PC-3 (cell line): ENCODE results near the gene CALHM6. TPM values are rescaled to one million over a fixed set of nuclear protein-coding genes. Genes with fewer than 3 reads are reported as not detected.

Experiments used
- ATAC-seq: fragments of 200-7000 bp; cut with Tn5 transposase; 2 replicates; pipeline ENCODE4 v1.9.1; 2020; ENCODE audit warnings: mild to moderate bottlenecking, moderate library complexity
- BruUV-seq: library from RNA; stranded (reverse); fragments of 400-500 nt; replicated peaks from 2 replicates; lab custom pipeline; 2021; lab: Mats Ljungman, UMichigan
- CTCF ChIA-PET: fragments of 300-600 bp; sonication (Branson Sonifier 250); formaldehyde crosslinking; loops from one replicate; lab custom pipeline; 2022; ENCODE audit warnings: antibody characterized with exemption; lab: Charles Lee
- POLR2A ChIA-PET: fragments of 300-600 bp; sonication (Branson Sonifier 250); formaldehyde crosslinking; loops from one replicate; lab custom pipeline; 2022; ENCODE audit warnings: antibody characterized with exemption; ENCODE audit not compliant: unreplicated experiment; lab: Charles Lee
- DNase-seq: peaks from one replicate; pipeline ENCODE4 v3.0.0-alpha.2; 2015
- H2AFZ ChIP-seq: fragments of 300-600 bp; sonication (generic); 2 replicates; pipeline ENCODE4 v1.6.0; 2016; ENCODE audit warnings: antibody characterized with exemption, low read length
- H3F3A ChIP-seq: fragments of 300-600 bp; sonication (generic); one replicate; pipeline ENCODE4 v1.6.0; 2017; ENCODE audit warnings: antibody characterized with exemption, low read length, control low read depth, mild to moderate bottlenecking; ENCODE audit not compliant: unreplicated experiment
- H3K27ac ChIP-seq: fragments of 300-600 bp; sonication (generic); 2 replicates; pipeline ENCODE4 v1.5.1; 2016; ENCODE audit warnings: mild to moderate bottlenecking, low read length
- H3K27me3 ChIP-seq: fragments of 300-600 bp; sonication (generic); 2 replicates; pipeline ENCODE4 v1.6.1; 2016; ENCODE audit warnings: low read length, mixed read lengths
- H3K36me3 ChIP-seq: fragments of 300-600 bp; sonication (generic); 2 replicates; pipeline ENCODE4 v1.6.1; 2016; ENCODE audit warnings: low read depth, mixed run types, low read length, mixed read lengths
- H3K4me1 ChIP-seq: fragments of 300-600 bp; sonication (generic); 2 replicates; pipeline ENCODE4 v1.5.1; 2016; ENCODE audit warnings: low read length; ENCODE audit not compliant: insufficient read depth
- H3K4me2 ChIP-seq: fragments of 300-600 bp; sonication (generic); 2 replicates; pipeline ENCODE4 v1.6.0; 2016; ENCODE audit warnings: low read length
- H3K4me3 ChIP-seq: fragments of 300-600 bp; sonication (generic); 2 replicates; pipeline ENCODE4 v1.5.1; 2016; ENCODE audit warnings: mild to moderate bottlenecking, low read length, mixed read lengths
- H3K79me2 ChIP-seq: fragments of 300-600 bp; sonication (generic); 2 replicates; pipeline ENCODE4 v1.6.1; 2017; ENCODE audit warnings: low read length, mixed read lengths
- H3K9ac ChIP-seq: fragments of 300-600 bp; sonication (generic); 2 replicates; pipeline ENCODE4 v1.6.0; 2016; ENCODE audit warnings: mild to moderate bottlenecking, low read length
- H3K9me2 ChIP-seq: fragments of 300-600 bp; sonication (generic); replicated peaks from 2 replicates; pipeline ENCODE4 v1.6.1; 2016; ENCODE audit warnings: mixed run types, low read length, mixed read lengths
- H3K9me3 ChIP-seq: fragments of 300-600 bp; sonication (generic); 2 replicates; pipeline ENCODE4 v1.6.1; 2016; ENCODE audit warnings: low read length, mixed read lengths
- H4K20me1 ChIP-seq: fragments of 300-600 bp; sonication (generic); 2 replicates; pipeline ENCODE4 v1.6.1; 2016; ENCODE audit warnings: low read length, mixed read lengths
- EZH2 ChIP-seq: fragments of 300-600 bp; sonication (generic); IDR thresholded peaks from one replicate; pipeline ENCODE4 v1.6.1; 2017; ENCODE audit warnings: antibody characterized with exemption, mild to moderate bottlenecking, low read length; ENCODE audit not compliant: unreplicated experiment
- EZH2phosphoT487 ChIP-seq: fragments of 300-600 bp; sonication (generic); IDR thresholded peaks from 2 replicates; pipeline ENCODE4 v1.6.1; 2018; ENCODE audit warnings: mild to moderate bottlenecking, antibody characterized with exemption, low read length, borderline replicate concordance
- intact Hi-C: fragments of 100-400 bp; cut with micrococcal nuclease; formaldehyde crosslinking; loops from 2 replicates; pipeline ENCODE4 v1.9.0; 2023
- total RNA-seq: library from RNA; depleted of rRNA; stranded (reverse); fragments of >200 nt; gene quantifications from 2 replicates; pipeline ENCODE4 v1.2.3, GENCODE V29; 2014
- TF ChIP-seq, protein P1 (sequence below): fragments of 300-600 bp; sonication (generic); conservative IDR thresholded peaks from 2 replicates; pipeline ENCODE4 v1.5.1; 2017; ENCODE audit warnings: antibody characterized with exemption, low read depth, mild to moderate bottlenecking, low read length

The CALHM6 gene
- total RNA-seq, 1 experiment from 2014 or later = not detected

DNA sequence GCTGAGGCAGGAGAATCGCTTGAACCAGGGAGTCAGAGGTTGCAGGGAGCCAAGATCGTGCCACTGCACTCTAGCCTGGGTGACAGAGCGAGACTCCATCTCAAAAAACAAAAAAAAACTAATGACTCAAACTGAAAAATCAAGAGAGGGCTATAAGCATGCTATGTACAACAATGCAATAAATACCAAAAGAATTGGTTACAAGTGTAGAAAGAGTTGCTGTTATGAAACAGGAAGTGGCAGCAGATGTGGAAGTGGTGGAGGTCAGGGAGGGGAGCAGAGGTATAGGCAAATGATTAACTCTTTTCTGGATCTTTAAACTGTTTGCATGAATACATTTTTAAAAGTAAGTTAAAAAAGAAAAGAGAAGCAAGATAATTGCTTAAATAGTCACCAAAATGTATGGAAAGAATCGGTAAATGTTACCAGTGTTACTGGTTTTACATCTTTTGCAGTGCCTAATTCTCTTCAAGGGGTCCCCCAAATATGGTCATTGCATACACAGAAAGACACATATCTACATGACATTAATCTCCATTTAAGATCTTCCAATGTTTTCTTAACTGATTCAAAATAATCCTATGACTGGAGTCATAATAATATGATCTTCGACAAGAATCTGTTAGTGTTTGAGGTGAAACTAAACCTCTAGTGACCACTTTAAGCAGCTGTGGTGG is 15.0 kb downstream of the CALHM6 start:
- no peaks in the 10 kb centered on the region for H3K9me3 ChIP-seq
- H3K4me1 ChIP-seq = no peaks in the 10 kb centered on the region
- no peaks in the 10 kb centered on the region for H4K20me1 ChIP-seq
- H3K9me2 ChIP-seq = no peaks in the 10 kb centered on the region
- TF ChIP-seq EZH2 = no peak
- TF ChIP-seq, protein P1, sequence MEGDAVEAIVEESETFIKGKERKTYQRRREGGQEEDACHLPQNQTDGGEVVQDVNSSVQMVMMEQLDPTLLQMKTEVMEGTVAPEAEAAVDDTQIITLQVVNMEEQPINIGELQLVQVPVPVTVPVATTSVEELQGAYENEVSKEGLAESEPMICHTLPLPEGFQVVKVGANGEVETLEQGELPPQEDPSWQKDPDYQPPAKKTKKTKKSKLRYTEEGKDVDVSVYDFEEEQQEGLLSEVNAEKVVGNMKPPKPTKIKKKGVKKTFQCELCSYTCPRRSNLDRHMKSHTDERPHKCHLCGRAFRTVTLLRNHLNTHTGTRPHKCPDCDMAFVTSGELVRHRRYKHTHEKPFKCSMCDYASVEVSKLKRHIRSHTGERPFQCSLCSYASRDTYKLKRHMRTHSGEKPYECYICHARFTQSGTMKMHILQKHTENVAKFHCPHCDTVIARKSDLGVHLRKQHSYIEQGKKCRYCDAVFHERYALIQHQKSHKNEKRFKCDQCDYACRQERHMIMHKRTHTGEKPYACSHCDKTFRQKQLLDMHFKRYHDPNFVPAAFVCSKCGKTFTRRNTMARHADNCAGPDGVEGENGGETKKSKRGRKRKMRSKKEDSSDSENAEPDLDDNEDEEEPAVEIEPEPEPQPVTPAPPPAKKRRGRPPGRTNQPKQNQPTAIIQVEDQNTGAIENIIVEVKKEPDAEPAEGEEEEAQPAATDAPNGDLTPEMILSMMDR = no peak
- TF ChIP-seq EZH2phosphoT487 = no peak
- no peak overlapping the region for H2AFZ ChIP-seq
- CTCF ChIA-PET = no interaction called here
- BruUV-seq = no TSS peak
- no peak overlapping the region for H3K4me2 ChIP-seq
- H3K36me3 ChIP-seq = no peaks in the 10 kb centered on the region
- POLR2A ChIA-PET = no interaction called here
- intact Hi-C loops = no loop called here
- H3K4me3 ChIP-seq = no peak overlapping the region
- no peaks in the 10 kb centered on the region for H3K79me2 ChIP-seq
- DNase-seq (no peak), ATAC-seq (no peak)
- no peaks in the 10 kb centered on the region for H3F3A ChIP-seq
- no peaks in the 10 kb centered on the region for H3K27me3 ChIP-seq
- no peak overlapping the region for H3K27ac ChIP-seq
- H3K9ac ChIP-seq = no peak overlapping the region

DNA sequence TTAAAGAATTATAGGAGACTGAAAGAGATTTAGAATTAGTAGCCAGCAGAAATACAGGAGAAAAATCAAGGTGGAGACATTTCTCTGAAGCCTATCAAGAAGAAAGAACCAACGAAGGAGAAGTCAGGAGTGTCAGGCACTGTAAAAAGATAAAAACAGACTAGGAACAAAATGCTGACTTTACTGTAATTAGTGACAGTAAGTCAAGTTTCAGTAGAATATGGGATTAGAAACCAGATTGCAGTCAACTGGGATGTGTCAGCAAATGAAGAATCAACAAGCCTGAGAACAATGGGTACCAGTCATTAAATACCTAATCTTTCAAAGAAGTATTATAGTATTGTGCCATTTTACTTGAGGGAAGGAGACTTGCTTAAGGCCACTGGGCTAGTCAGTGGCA is 21.6 kb downstream of the CALHM6 start:
- no peaks in the 10 kb centered on the region for H3K27me3 ChIP-seq
- no peak for ATAC-seq
- H3K4me2 ChIP-seq = no peak overlapping the region
- CTCF ChIA-PET = no interaction called here
- DNase-seq = no peak
- POLR2A ChIA-PET = no interaction called here
- no peaks in the 10 kb centered on the region for H3K79me2 ChIP-seq
- no TSS peak for BruUV-seq
- no peaks in the 10 kb centered on the region for H4K20me1 ChIP-seq
- no peak overlapping the region for H3K4me3 ChIP-seq
- H3K36me3 ChIP-seq = no peaks in the 10 kb centered on the region
- no peak overlapping the region for H3K9ac ChIP-seq
- no peak overlapping the region for H2AFZ ChIP-seq
- TF ChIP-seq, protein P1 = no peak
- TF ChIP-seq EZH2phosphoT487 = no peak
- TF ChIP-seq EZH2 = no peak
- intact Hi-C loops = no loop called here
- H3K4me1 ChIP-seq = no peaks in the 10 kb centered on the region
- H3F3A ChIP-seq = no peaks in the 10 kb centered on the region
- H3K9me2 ChIP-seq = no peaks in the 10 kb centered on the region
- H3K9me3 ChIP-seq = no peaks in the 10 kb centered on the region
- H3K27ac ChIP-seq = no peak overlapping the region

DNA sequence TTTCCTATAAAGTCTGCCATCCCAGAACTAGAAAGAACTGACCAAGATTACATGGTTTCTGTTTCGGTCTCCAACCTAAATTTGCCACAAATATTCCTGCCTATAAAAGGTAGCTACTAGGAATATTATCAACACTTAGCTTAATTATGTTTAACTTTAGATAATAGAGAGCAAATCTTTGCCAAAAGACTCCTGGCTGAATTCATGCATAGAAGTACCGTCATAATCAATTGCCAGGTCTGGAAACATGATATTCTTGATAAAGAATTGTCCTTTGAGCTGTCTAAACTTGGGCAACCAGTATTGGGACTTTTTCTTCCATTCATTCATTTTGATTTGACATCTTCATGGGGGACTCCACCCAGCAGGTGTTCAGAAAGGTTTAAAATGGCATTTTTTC is 22.4 kb downstream of the CALHM6 start:
- no peaks in the 10 kb centered on the region for H4K20me1 ChIP-seq
- H3K9me3 ChIP-seq = no peaks in the 10 kb centered on the region
- no peaks in the 10 kb centered on the region for H3K9me2 ChIP-seq
- H3K9ac ChIP-seq = no peak overlapping the region
- no peaks in the 10 kb centered on the region for H3F3A ChIP-seq
- H2AFZ ChIP-seq = no peak overlapping the region
- DNase-seq (no peak), ATAC-seq (no peak)
- TF ChIP-seq EZH2phosphoT487 (no peak), EZH2 (no peak)
- TF ChIP-seq, protein P1 = no peak
- no peak overlapping the region for H3K4me3 ChIP-seq
- no TSS peak for BruUV-seq
- no peaks in the 10 kb centered on the region for H3K27me3 ChIP-seq
- no peak overlapping the region for H3K27ac ChIP-seq
- ChIA-PET POLR2A (no interaction called here), CTCF (no interaction called here)
- no peaks in the 10 kb centered on the region for H3K79me2 ChIP-seq
- no peaks in the 10 kb centered on the region for H3K36me3 ChIP-seq
- no peaks in the 10 kb centered on the region for H3K4me1 ChIP-seq
- H3K4me2 ChIP-seq = no peak overlapping the region
- intact Hi-C loops = no loop called here
